ENCODE results near the gene TMEM139. TPM values are rescaled to one million over a fixed set of nuclear protein-coding genes. Genes with fewer than 3 reads are reported as not detected.

TMEM139 gene
- total RNA-seq, 1 donor, result not detected

- H3K4me3 ChIP-seq (ENCODE audit: low read depth, low read length), result no peak overlapping the region
- TF ChIP-seq CTCF (IDR thresholded peaks at IDR 0.05; ENCODE audit: insufficient read depth, low read length), result no peak
- DNase-seq (ENCODE audit: low read depth), result no peak
These were observed 35.9 kb downstream of the TMEM139 start for GRCh38 chr7:143320620-143321019.

- no peak for TF ChIP-seq CTCF (IDR thresholded peaks at IDR 0.05; ENCODE audit: insufficient read depth, low read length)
- no peak overlapping the region for H3K4me3 ChIP-seq (ENCODE audit: low read depth, low read length)
- no peak for DNase-seq (ENCODE audit: low read depth)
These were observed 36.5 kb downstream of the TMEM139 start for GRCh38 chr7:143321242-143321641.

GRCh38 chr7:143321734-143322133 is 37.0 kb downstream of the TMEM139 start:
- H3K4me3 ChIP-seq (ENCODE audit: low read depth, low read length), result no peak overlapping the region
- DNase-seq (ENCODE audit: low read depth), result no peak
- TF ChIP-seq CTCF (IDR thresholded peaks at IDR 0.05; ENCODE audit: insufficient read depth, low read length), result no peak

- no peak for DNase-seq (ENCODE audit: low read depth)
- H3K4me3 ChIP-seq (ENCODE audit: low read depth, low read length), result no peak overlapping the region
- no peak for TF ChIP-seq CTCF (IDR thresholded peaks at IDR 0.05; ENCODE audit: insufficient read depth, low read length)
These were observed 38.2 kb downstream of the TMEM139 start for GRCh38 chr7:143322760-143323633.

- no peak overlapping the region for H3K4me3 ChIP-seq (ENCODE audit: low read depth, low read length)
- no peak for DNase-seq (ENCODE audit: low read depth)
- TF ChIP-seq CTCF (IDR thresholded peaks at IDR 0.05; ENCODE audit: insufficient read depth, low read length), result no peak
These were observed 38.9 kb downstream of the TMEM139 start for GRCh38 chr7:143323653-143324052.

GRCh38 chr7:143325240-143325639 is 40.5 kb downstream of the TMEM139 start:
- no peak for DNase-seq (ENCODE audit: low read depth)

More at GRCh38 chr7:143325240-143325639, 40.5 kb downstream of the TMEM139 start:
- TF ChIP-seq CTCF (IDR thresholded peaks at IDR 0.05; ENCODE audit: insufficient read depth, low read length), result no peak
- no peak overlapping the region for H3K4me3 ChIP-seq (ENCODE audit: low read depth, low read length)

Data from fibroblast of the aortic adventitia (primary cell).